ENCODE data around the gene C19orf85. TPM values are rescaled to one million over a fixed set of nuclear protein-coding genes. Genes with fewer than 3 reads are reported as not detected.
"Not testable (repeated sequence)": the region's sequence is repeated elsewhere in the genome, so short reads cannot be mapped to it uniquely, and the experiment has no call there.

Gene C19orf85
- total RNA-seq, 1 donor from 2014 or later: not detected

GRCh38 chr19:55451163-55451964 lies 13.2 kb downstream of the C19orf85 start:
- Mint-ChIP-seq H3K36me3 (ENCODE audit: low read depth) (peaks cover 3% of the 10 kb centered on the region), H3K27me3 (ENCODE audit: low read depth) (peaks cover 37% of the 10 kb centered on the region), H3K4me3 (peak overlapping the region; percentile 71), H3K27ac (ENCODE audit: unreplicated experiment) (no peak overlapping the region), H3K4me1 (peaks cover 17% of the 10 kb centered on the region), H3K9me3 (no peaks in the 10 kb centered on the region)
- DNase-seq (ENCODE audit: low read depth, low spot score): no peak
- no peak for TF ChIP-seq CTCF (conservative IDR thresholded peaks at IDR 0.05)

- no peak for DNase-seq (ENCODE audit: low read depth, low spot score)
- Mint-ChIP-seq H3K27me3 (ENCODE audit: low read depth) (peaks cover 53% of the 10 kb centered on the region), H3K9me3 (no peaks in the 10 kb centered on the region), H3K4me1 (peaks cover 13% of the 10 kb centered on the region), H3K27ac (ENCODE audit: unreplicated experiment) (no peak overlapping the region), H3K4me3 (no peak overlapping the region), H3K36me3 (ENCODE audit: low read depth) (no peaks in the 10 kb centered on the region)
- no peak for TF ChIP-seq CTCF (conservative IDR thresholded peaks at IDR 0.05)
Measured at GRCh38 chr19:55449469-55449868, 15.1 kb downstream of the C19orf85 start.

- H3K27ac Mint-ChIP-seq (ENCODE audit: unreplicated experiment); H3K4me3 Mint-ChIP-seq; H3K9me3 Mint-ChIP-seq; H3K36me3 Mint-ChIP-seq (ENCODE audit: low read depth); DNase-seq (ENCODE audit: low read depth, low spot score); H3K4me1 Mint-ChIP-seq: not testable (repeated sequence)
- peaks cover 57% of the 10 kb centered on the region for H3K27me3 Mint-ChIP-seq (ENCODE audit: low read depth)
Measured at GRCh38 chr19:55448175-55448490, 16.4 kb downstream of the C19orf85 start.

GRCh38 chr19:55447421-55448174 lies 17.0 kb downstream of the C19orf85 start:
- no peak for DNase-seq (ENCODE audit: low read depth, low spot score)
- no peak overlapping the region for H3K27ac Mint-ChIP-seq (ENCODE audit: unreplicated experiment)
- H3K9me3 Mint-ChIP-seq: no peaks in the 10 kb centered on the region
- H3K4me3 Mint-ChIP-seq: no peak overlapping the region
- no peaks in the 10 kb centered on the region for H3K4me1 Mint-ChIP-seq
- H3K36me3 Mint-ChIP-seq (ENCODE audit: low read depth): no peaks in the 10 kb centered on the region
- peaks cover 58% of the 10 kb centered on the region for H3K27me3 Mint-ChIP-seq (ENCODE audit: low read depth)
- no peak for TF ChIP-seq CTCF (conservative IDR thresholded peaks at IDR 0.05)

GRCh38 chr19:55446060-55446459 lies 18.5 kb downstream of the C19orf85 start:
- H3K9me3 Mint-ChIP-seq: no peaks in the 10 kb centered on the region
- no peak for DNase-seq (ENCODE audit: low read depth, low spot score)
- peaks cover 6% of the 10 kb centered on the region for H3K4me1 Mint-ChIP-seq
- H3K27ac Mint-ChIP-seq (ENCODE audit: unreplicated experiment): no peak overlapping the region
- peaks cover 62% of the 10 kb centered on the region for H3K27me3 Mint-ChIP-seq (ENCODE audit: low read depth)
- TF ChIP-seq CTCF (conservative IDR thresholded peaks at IDR 0.05): no peak
- H3K36me3 Mint-ChIP-seq (ENCODE audit: low read depth): peaks cover under 1% of the 10 kb centered on the region
- no peak overlapping the region for H3K4me3 Mint-ChIP-seq

GRCh38 chr19:55444646-55445045 lies 19.9 kb downstream of the C19orf85 start:
- no peak overlapping the region for H3K4me3 Mint-ChIP-seq
- DNase-seq (ENCODE audit: low read depth, low spot score): no peak
- no peak for TF ChIP-seq CTCF (conservative IDR thresholded peaks at IDR 0.05)
- peaks cover 68% of the 10 kb centered on the region for H3K27me3 Mint-ChIP-seq (ENCODE audit: low read depth)
- no peak overlapping the region for H3K27ac Mint-ChIP-seq (ENCODE audit: unreplicated experiment)
- H3K9me3 Mint-ChIP-seq: no peaks in the 10 kb centered on the region
- peaks cover 4% of the 10 kb centered on the region for H3K36me3 Mint-ChIP-seq (ENCODE audit: low read depth)
- H3K4me1 Mint-ChIP-seq: peaks cover 10% of the 10 kb centered on the region

All from neural crest cell (in vitro differentiated cells).